ENCODE results near the gene P4HA2. TPM values are rescaled to one million over a fixed set of nuclear protein-coding genes. Genes with fewer than 3 reads are reported as not detected.
A peak's percentile ranks its signal among the peaks of the same experiment; 100 is the strongest.

Gene P4HA2
- total and polyA plus RNA-seq, 2 experiments from 2014 or later: 5.9 to 8.0 TPM

DNA sequence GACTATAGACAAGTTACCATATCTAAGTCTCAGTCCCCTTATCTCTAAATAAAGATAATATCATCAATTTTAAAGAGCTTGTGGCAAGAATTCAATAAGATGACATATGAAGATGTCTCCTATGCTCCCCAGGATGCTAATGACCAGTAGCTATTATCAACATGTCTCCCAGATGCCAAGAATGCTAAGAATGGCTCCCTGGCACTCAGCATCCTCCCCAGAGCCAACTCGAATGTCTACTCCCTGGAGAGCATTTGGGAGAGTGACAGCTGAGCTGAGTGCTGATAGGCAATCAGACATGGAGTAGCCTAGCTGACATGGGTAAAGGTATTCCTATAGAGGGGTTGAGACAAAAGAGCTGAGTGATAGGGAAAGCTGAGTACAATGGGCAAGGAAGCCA, 15.9 kb downstream of the P4HA2 start:
- Histone ChIP-seq H3K36me3 (ENCODE audit: insufficient read depth) (no peaks in the 10 kb centered on the region), H3K27ac (ENCODE audit: low read depth) (no peak overlapping the region), H3K27me3 (ENCODE audit: insufficient read depth) (no peaks in the 10 kb centered on the region), H2AFZ (no peak overlapping the region), H3K79me2 (replicated peaks; ENCODE audit: insufficient read depth) (no peaks in the 10 kb centered on the region), H3K4me2 (no peak overlapping the region), H3K9me2 (ENCODE audit: insufficient read depth) (0 out of 2 replicates have a peak, but pooled peaks cover 5% of the 10 kb centered on the region), H4K20me1 (replicated peaks; ENCODE audit: insufficient read depth) (no peaks in the 10 kb centered on the region), H3K4me3 (no peak overlapping the region), H3K4me1 (ENCODE audit: insufficient read depth) (no peaks in the 10 kb centered on the region), H3F3A (replicated peaks; ENCODE audit: low read depth) (no peaks in the 10 kb centered on the region)
- peak; percentile 3 for DNase-seq (ENCODE audit: low spot score)
- no peak for ATAC-seq
- Mint-ChIP-seq H3K36me3 (ENCODE audit: low read depth) (no peaks in the 10 kb centered on the region), H3K9me3 (no peaks in the 10 kb centered on the region), H3K4me3 (no peak overlapping the region), H3K27ac (no peak overlapping the region), H3K27me3 (ENCODE audit: insufficient read depth, low read depth, poor library complexity) (peaks cover 4% of the 10 kb centered on the region), H3K4me1 (peaks cover 6% of the 10 kb centered on the region; the same call in 2 of the 3 replicates)
- TF ChIP-seq, protein P1, sequence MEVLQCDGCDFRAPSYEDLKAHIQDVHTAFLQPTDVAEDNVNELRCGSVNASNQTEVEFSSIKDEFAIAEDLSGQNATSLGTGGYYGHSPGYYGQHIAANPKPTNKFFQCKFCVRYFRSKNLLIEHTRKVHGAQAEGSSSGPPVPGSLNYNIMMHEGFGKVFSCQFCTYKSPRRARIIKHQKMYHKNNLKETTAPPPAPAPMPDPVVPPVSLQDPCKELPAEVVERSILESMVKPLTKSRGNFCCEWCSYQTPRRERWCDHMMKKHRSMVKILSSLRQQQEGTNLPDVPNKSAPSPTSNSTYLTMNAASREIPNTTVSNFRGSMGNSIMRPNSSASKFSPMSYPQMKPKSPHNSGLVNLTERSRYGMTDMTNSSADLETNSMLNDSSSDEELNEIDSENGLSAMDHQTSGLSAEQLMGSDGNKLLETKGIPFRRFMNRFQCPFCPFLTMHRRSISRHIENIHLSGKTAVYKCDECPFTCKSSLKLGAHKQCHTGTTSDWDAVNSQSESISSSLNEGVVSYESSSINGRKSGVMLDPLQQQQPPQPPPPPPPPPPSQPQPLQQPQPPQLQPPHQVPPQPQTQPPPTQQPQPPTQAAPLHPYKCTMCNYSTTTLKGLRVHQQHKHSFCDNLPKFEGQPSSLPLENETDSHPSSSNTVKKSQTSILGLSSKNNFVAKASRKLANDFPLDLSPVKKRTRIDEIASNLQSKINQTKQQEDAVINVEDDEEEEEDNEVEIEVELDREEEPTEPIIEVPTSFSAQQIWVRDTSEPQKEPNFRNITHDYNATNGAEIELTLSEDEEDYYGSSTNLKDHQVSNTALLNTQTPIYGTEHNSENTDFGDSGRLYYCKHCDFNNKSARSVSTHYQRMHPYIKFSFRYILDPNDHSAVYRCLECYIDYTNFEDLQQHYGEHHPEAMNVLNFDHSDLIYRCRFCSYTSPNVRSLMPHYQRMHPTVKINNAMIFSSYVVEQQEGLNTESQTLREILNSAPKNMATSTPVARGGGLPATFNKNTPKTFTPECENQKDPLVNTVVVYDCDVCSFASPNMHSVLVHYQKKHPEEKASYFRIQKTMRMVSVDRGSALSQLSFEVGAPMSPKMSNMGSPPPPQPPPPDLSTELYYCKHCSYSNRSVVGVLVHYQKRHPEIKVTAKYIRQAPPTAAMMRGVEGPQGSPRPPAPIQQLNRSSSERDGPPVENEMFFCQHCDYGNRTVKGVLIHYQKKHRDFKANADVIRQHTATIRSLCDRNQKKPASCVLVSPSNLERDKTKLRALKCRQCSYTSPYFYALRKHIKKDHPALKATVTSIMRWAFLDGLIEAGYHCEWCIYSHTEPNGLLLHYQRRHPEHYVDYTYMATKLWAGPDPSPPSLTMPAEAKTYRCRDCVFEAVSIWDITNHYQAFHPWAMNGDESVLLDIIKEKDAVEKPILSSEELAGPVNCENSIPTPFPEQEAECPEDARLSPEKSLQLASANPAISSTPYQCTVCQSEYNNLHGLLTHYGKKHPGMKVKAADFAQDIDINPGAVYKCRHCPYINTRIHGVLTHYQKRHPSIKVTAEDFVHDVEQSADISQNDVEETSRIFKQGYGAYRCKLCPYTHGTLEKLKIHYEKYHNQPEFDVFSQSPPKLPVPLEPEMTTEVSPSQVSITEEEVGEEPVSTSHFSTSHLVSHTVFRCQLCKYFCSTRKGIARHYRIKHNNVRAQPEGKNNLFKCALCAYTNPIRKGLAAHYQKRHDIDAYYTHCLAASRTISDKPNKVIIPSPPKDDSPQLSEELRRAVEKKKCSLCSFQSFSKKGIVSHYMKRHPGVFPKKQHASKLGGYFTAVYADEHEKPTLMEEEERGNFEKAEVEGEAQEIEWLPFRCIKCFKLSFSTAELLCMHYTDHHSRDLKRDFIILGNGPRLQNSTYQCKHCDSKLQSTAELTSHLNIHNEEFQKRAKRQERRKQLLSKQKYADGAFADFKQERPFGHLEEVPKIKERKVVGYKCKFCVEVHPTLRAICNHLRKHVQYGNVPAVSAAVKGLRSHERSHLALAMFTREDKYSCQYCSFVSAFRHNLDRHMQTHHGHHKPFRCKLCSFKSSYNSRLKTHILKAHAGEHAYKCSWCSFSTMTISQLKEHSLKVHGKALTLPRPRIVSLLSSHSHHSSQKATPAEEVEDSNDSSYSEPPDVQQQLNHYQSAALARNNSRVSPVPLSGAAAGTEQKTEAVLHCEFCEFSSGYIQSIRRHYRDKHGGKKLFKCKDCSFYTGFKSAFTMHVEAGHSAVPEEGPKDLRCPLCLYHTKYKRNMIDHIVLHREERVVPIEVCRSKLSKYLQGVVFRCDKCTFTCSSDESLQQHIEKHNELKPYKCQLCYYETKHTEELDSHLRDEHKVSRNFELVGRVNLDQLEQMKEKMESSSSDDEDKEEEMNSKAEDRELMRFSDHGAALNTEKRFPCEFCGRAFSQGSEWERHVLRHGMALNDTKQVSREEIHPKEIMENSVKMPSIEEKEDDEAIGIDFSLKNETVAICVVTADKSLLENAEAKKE (CRISPR knock-in tag; IDR thresholded peaks at IDR 0.05): no peak
- TF ChIP-seq ZNF331 (CRISPR knock-in tag; IDR thresholded peaks at IDR 0.05; ENCODE audit: low read depth) (no peak), REST (IDR thresholded peaks at IDR 0.05; ENCODE audit: unreplicated experiment) (no peak), EZH2phosphoT487 (IDR thresholded peaks at IDR 0.05; ENCODE audit: unreplicated experiment) (no peak), ZNF114 (CRISPR knock-in tag; IDR thresholded peaks at IDR 0.05) (no peak), JUNB (IDR thresholded peaks at IDR 0.05; ENCODE audit: unreplicated experiment) (no peak), NANOG (IDR thresholded peaks at IDR 0.05; ENCODE audit: borderline replicate concordance) (no peak), CREB1 (CRISPR knock-in tag; IDR thresholded peaks at IDR 0.05; ENCODE audit: low read depth) (no peak), POLR2AphosphoS5 (IDR thresholded peaks at IDR 0.05; ENCODE audit: low read depth) (no peak), EZH2 (IDR thresholded peaks at IDR 0.05; ENCODE audit: low read depth, unreplicated experiment) (no peak), STAT1 (IDR thresholded peaks at IDR 0.05; ENCODE audit: unreplicated experiment) (no peak)
- TF ChIP-seq, protein P2, sequence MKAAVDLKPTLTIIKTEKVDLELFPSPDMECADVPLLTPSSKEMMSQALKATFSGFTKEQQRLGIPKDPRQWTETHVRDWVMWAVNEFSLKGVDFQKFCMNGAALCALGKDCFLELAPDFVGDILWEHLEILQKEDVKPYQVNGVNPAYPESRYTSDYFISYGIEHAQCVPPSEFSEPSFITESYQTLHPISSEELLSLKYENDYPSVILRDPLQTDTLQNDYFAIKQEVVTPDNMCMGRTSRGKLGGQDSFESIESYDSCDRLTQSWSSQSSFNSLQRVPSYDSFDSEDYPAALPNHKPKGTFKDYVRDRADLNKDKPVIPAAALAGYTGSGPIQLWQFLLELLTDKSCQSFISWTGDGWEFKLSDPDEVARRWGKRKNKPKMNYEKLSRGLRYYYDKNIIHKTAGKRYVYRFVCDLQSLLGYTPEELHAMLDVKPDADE (IDR thresholded peaks at IDR 0.05): no peak
- TF ChIP-seq, protein P3, sequence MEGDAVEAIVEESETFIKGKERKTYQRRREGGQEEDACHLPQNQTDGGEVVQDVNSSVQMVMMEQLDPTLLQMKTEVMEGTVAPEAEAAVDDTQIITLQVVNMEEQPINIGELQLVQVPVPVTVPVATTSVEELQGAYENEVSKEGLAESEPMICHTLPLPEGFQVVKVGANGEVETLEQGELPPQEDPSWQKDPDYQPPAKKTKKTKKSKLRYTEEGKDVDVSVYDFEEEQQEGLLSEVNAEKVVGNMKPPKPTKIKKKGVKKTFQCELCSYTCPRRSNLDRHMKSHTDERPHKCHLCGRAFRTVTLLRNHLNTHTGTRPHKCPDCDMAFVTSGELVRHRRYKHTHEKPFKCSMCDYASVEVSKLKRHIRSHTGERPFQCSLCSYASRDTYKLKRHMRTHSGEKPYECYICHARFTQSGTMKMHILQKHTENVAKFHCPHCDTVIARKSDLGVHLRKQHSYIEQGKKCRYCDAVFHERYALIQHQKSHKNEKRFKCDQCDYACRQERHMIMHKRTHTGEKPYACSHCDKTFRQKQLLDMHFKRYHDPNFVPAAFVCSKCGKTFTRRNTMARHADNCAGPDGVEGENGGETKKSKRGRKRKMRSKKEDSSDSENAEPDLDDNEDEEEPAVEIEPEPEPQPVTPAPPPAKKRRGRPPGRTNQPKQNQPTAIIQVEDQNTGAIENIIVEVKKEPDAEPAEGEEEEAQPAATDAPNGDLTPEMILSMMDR (conservative IDR thresholded peaks at IDR 0.05; ENCODE audit: low read depth in 2 of 2): no peak

Data from GM23338 (cell line).